Measurements from ENCODE around the gene KAT2A. TPM values are rescaled to one million over a fixed set of nuclear protein-coding genes. Genes with fewer than 3 reads are reported as not detected.

KAT2A gene
- total and polyA plus RNA-seq, 9 of the 15 experiments (the other 6 are each of a cell fraction or from before 2014, with no cell fraction given), result 1.5 to 80.4 (median 31.9) TPM

DNA sequence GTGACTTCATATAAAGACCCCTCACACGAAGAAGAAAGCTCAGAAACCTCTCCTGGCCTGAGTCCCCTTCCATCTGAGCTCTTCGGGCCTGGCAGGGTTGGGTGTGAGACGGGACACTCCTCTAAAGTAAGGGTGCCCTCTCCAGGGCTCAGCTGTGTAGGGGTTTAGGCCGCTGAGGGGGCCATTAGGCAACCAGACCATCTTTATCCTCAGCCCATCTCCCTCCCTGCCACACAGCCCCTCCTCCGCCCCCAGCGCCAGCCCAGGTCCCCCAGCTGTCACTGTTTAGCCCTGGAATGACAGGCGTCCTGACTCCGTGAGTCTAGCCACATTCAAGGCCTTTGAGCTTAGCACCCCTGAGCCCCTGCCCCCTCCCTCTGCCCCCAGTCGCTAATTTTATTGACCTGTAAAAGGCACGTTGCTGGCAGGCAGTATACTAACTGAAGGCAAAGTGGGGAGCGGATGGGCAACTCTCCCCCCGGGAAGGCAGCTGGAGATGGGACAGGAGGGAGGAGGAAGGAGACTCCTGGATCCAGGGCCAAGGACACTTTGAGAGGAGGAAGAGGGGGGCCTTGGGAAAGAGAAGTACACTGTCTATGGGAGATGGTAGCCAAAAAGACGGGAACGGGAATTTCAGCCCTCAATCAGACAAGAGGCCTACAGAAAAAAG, 22.3 kb downstream of the KAT2A start (continued):
- TF ChIP-seq ZNF75A (CRISPR knock-in tag; IDR thresholded peaks at IDR 0.05), result no peak
- peak in 1 of 2 experiments; percentile 16; a peak in 1 of 4 replicates for TF ChIP-seq RAD21 (CRISPR knock-in tag; conservative IDR thresholded peaks at IDR 0.05 in 1 of 2, IDR thresholded peaks at IDR 0.05 in 1 of 2)

DNA sequence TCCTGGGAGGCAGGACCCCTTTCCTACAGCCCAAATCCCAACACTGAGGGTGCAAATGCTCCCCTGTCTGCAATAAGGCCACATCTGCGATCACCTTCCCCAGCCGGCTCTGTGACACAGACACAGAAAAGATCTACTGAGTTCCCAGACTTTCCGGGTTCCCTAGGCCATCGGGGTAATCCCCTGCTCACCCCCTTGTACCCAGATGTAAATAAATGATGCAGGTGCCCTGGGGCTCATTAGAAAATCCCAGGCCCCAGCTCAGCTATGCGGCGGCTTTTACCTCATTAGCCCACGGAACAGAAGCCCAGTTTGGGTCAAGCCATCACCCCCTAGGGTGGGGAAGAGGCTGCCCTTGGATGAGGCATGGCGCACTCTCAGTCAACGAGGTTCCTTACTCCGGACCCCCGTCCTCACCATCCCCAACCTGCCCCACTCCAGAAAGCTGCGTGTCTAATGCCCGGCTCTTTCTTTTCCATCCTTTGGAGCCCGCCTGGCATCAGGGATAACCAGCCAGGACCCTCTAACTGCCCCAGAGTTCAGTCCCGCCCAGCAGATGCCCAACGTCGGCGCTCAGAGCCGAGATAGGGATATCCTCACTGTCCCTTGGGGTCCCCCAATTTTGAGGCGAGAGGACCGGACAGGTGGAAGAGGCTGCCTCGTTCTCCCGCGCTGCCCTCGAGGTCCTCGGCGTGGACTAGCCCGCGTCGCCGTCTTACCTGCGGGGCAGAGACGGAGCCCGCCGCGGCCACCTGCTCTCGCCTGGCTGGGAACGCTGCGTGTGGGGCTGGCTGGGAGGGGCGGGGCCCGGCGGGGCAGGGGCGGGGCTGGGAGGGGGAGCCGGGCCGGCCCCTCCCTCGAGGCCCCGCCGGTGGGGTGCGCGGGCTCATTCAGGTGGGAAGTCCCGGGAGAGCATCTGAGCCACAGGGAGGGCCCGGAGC, 23.2 kb downstream of the KAT2A start, which contains the start of gene ZNF385C:
Gene ZNF385C, minus strand, starts transcription at position 783 of the 941 bp plus-strand sequence. CDS start 35,417 bp downstream, outside the sequence.
- Histone ChIP-seq H3K9me1 (ENCODE audit: control insufficient read depth, insufficient read depth, low read length) (no peaks in the 10 kb centered on the region), H3K4me1 (replicated peaks in 1 of 2; ENCODE audit: control insufficient read depth in 2 of 2, insufficient read depth in 2 of 2, low read length in 2 of 2) (peaks cover 11 to 27% of the 10 kb centered on the region in 2 experiments; a peak in 4 of 5 replicates), H3K27me3 (ENCODE audit: control insufficient read depth in 2 of 2, insufficient read depth in 2 of 2, low read length in 2 of 2) (peaks cover 0 to 12% of the 10 kb centered on the region in 2 experiments; a peak in 3 of 5 replicates), H4K20me1 (replicated peaks; ENCODE audit: control insufficient read depth, insufficient read depth, low read length) (no peaks in the 10 kb centered on the region; the same call in 1 of the 2 replicates), H3K4me2 (ENCODE audit: insufficient read depth, low read length) (no peak within 1 kb of the TSS), H3K27ac (ENCODE audit: extremely low read depth, low read depth, low read length) (no peak within 1 kb of the TSS), H3K9me3 (replicated peaks; ENCODE audit: control insufficient read depth, insufficient read depth, low read depth, low read length) (no peaks in the 10 kb centered on the region), H3K9ac (ENCODE audit: insufficient read depth in 1 of 2, low read depth in 2 of 2, low read length in 2 of 2) (peak within 1 kb of the TSS in 1 of 2 experiments; percentile 79; a peak in 2 of 4 replicates), H3K4me3 (no peak within 1 kb of the TSS), H3K79me2 (ENCODE audit: control insufficient read depth, insufficient read depth, low read length) (no peaks in the 10 kb centered on the region), H3K36me3 (ENCODE audit: control insufficient read depth, insufficient read depth, low read length) (no peaks in the 10 kb centered on the region), H2AFZ (ENCODE audit: low read depth, low read length) (peak within 1 kb of the TSS; percentile 63; the same call in 1 of the 2 replicates)
- intact Hi-C loops (cut with micrococcal nuclease) (no loop called here), in situ Hi-C loops (cut with MboI) (no loop called here)
- ATAC-seq (peak; percentile 50), DNase-seq (ENCODE audit: extremely low read depth in 1 of 4, low spot score in 3 of 4) (peak in 3 of 4 experiments; percentile 52 to 87 (median 86)), FAIRE-seq (no peak)
- TF ChIP-seq EGR1 (conservative IDR thresholded peaks at IDR 0.05) (no peak), L3MBTL2 (IDR thresholded peaks at IDR 0.05) (peak; percentile 51)
- TF ChIP-seq, protein P1, sequence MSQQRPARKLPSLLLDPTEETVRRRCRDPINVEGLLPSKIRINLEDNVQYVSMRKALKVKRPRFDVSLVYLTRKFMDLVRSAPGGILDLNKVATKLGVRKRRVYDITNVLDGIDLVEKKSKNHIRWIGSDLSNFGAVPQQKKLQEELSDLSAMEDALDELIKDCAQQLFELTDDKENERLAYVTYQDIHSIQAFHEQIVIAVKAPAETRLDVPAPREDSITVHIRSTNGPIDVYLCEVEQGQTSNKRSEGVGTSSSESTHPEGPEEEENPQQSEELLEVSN (IDR thresholded peaks at IDR 0.05; ENCODE audit: borderline replicate concordance in 1 of 2, extremely low read depth in 1 of 2, insufficient read depth in 1 of 2, insufficient read length in 1 of 2, low read depth in 1 of 2, low read length in 1 of 2, poor library complexity in 1 of 2, severe bottlenecking in 1 of 2), result peak in 1 of 2 experiments; percentile 54
- no TSS peak for BruUV-seq (replicated peaks)
- POLR2A ChIA-PET, result interaction anchor here (0.7 to 0.8 kb wide), 1 partner anchor 11 kb away, joined by 3 to 4 read pairs; no protein-coding TSS in a partner anchor
- CTCF ChIA-PET (ENCODE audit: low intra/inter-chr PET ratio), result interaction anchor here (0.6 kb wide), 1 partner anchor 89 kb away, joined by 5 read pairs; no protein-coding TSS in a partner anchor
- 27% methylated on average over 35 of the region's 52 CpGs for WGBS (ENCODE audit: insufficient coverage, low coverage, missing lambda C conversion rate)
